Fibroblast of gingiva (primary cell): ENCODE data around the gene GABARAP.
A peak's percentile ranks its signal among the peaks of the same experiment; 100 is the strongest.

ENCODE experiments used
- DNase-seq: peaks from one replicate; pipeline ENCODE4 v3.0.0-alpha.2; 2011; ENCODE audit warnings: low read depth

Gene GABARAP

GRCh38 chr17:7239091-7240027 lies 2.9 kb downstream of the GABARAP start, which contains the start of gene PHF23:
Gene PHF23 (minus strand): TSS chr17:7239457. CDS start chr17:7239279, 178 bp downstream.
- peak; percentile 99 for DNase-seq

DNA sequence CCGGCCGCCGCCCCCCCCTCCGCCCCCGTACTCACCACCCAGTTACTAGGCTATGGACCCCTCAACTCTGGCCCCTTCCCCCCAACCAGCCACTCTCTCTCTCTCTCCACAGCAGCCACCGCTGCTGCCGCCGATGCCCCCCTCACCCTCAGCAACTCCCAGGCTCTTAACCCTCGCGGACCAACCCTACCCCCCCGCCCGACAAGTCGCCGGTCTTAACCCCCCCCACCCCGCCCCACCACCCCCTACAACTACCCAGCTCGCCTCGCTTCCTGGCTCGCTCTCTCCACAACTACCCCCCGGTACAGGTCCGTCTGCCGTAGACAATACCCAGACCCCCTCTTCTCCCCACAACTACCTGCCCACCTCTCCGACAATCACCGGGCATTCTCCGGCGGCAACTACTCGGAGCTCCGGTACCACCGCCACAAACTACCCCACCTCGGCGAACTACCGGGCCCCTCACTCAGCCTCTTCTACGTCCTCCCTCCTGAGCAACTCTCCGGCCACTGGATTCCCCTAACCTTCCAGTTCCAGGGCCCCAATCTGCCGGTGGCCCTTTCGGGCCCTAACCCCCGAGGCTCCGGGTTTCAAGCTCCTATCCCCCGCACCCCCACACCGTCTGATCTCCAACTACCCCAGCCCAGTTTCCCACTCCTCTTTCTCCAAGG lies 3.7 kb downstream of the GABARAP start:
- DNase-seq, result peak; percentile 40

DNA sequence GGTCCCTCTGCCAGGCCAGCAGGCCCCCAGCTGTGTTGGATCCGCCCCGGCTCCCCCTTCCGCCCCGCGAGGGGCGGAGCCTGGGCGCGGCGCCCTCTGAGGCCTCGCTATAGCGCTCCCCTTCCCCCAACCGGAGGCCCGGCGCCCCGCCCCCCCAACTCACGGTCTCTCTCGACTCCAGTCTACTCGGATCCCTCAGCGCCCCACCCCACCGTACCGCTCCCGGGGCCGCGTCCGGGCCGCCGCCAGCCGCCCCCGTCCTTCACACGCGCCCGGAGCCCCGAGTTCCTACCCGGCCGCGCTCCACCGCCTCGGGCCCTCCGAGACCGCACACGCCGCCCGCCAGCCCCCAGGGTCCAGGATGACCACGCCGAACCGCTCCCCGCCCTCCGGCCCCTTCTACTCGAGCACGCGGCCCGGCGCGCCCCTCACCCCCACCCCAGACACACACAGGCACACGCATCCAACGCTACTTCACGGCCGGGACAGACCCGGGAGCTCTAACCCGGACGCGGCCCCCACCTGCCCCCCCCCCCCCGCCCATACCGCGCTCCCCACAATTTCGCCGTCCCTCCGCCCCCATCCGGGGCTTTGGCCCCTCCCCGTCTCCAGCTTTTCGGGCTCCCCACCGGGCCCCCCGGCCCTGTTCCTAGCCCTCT lies 4.4 kb downstream of the GABARAP start:
- DNase-seq, result peak; percentile 64

- no peak for DNase-seq
Observed at GRCh38 chr17:7237266-7237760, 4.9 kb downstream of the GABARAP start.

DNA sequence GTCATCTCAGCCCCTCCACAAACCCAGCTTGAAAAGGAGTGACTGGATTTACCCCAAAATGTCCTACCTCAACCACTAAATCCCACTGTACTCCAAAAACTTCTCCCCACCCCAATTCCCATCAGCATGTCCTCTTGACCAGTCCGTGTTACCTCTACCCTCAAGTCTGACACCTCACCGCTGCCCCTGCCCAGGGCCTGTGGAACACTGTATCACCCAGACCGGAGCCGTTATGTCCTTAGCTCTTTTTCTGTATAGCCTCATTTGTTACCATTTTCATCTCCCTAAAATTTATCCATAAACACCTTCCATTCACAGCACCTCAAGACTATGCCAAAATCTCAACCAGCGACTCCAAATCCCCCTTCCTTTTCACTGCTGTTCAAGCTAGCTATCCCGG lies 5.4 kb downstream of the GABARAP start:
- no peak for DNase-seq

DNA sequence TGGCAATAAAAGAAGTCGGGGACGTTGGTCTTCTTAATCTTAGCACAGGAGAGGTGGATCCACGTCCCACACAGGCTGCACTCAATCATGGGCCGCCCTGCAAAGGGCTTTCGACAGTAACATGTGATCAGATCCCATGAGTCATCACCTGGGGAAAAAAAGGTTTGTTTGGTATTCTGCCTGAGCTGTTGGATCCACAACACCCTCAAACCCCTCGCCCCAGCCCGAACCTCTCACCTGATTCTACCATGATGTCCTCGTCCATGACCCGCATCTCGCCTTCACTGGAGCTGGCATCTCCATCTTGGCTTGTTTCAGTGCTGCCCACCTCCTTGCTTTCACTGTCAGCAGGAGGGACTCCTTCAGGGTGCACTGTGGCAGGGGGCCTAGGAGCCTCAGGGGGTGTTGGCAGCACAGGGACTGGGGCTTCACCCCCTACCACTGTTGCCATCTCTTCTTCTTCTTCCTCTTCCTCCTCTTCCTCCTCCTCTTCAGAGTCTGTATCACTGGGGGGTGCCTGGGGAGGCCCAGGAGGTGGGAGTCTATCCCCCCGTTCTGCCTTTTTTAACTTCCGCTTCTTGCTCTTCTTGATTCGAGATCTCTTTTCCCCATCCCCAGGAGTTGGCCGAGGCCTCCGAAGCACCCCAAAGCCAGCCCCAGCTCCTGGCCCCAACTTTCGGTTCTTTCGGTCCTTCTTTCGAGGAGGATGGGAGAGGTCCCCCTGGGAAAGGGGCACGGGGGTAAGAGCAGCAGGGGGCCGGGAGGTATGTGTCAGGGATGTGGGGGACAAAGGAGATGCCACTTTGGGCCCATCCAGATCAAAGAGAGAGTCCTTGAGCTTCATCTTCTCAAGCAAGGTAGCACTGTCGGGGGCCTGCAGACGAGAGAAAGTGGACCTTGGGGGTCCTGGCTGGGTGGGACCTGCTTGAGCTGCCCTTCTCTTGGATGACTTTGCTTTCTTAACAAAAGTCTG lies 6.3 kb downstream of the GABARAP start:
- DNase-seq, result no peak

DNA sequence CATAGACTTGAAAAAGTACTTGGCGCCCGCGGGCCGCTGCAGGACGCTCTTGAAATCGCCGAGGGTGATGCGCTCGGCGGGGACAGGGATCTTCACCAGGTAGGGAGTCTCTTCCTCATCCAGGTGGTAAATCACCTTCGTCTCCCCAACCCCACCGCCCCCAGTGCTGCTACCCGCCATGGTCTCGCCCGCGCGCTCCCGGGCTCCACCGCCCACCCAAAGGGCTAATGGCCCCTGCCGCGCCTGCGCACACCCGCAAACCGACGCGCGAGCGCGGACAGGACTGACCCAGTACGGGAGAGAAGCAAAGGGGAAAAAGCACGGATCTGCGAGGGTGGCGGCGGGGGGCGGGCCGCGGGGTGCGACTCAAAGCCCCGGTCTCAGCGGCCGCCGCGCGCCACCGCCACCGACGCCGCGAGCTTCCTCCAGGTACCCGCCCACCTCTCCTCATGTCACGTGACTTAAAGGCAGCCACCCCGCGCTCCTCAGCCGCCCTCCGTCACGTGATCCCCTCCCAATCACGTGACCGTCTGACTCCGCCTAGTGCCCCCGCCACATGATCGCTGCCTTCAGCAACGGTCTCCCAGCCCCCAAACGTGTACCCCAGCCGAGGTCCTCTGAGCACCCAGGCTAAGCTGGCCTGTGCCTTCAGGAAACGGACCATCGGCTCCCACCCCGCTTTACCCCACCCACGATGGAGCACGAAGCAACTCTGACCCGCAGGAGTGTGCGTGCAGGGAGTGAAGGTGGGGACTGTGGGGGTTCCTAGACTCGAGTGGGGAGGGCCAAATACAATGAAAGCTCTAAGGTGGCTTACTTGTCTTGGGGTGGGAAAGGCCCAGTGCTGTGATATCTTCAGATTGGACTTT lies 7.9 kb downstream of the GABARAP start, which contains the start of gene DVL2:
TSS of gene DVL2 (minus strand) at position 435 of the 869 bp plus-strand sequence. CDS start at position 180, 255 bp downstream.
- peak; percentile 95 for DNase-seq

DNA sequence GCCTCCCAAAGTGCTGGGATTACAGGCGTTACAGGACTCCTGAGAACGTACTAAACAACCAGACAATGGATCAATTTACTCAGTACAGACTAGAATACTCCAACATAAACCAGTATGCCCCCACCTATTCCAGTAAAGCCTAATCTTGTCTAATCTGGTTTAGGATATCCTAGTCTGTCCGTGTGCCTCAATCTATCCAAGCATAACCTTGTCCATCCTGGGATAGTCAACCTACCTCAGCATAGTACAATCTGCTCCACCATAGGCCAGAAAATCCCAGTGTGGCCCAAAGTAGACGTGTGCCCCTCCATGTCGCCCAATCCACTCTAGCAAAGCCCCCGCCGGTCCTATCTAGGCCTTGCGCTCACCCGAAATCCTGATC lies 8.6 kb downstream of the GABARAP start:
- no peak for DNase-seq

DNA sequence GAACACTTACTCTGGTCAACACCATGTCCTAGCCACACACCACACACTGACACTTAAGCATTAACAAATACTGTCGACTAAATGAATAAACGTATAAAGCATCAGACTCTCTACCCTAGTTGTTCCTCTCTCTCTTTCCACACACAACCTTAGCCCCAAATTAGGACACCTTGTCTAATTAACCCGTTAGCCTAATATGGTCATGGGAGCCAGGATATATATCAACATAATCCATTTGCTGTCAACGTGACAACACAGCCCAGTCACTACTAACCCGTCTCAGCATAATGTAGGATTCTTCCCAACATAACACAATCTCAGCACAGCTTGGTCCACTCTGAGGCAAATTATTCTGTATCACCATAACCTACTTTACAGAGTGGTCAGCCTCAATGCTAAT lies 10.1 kb downstream of the GABARAP start:
- no peak for DNase-seq

DNA sequence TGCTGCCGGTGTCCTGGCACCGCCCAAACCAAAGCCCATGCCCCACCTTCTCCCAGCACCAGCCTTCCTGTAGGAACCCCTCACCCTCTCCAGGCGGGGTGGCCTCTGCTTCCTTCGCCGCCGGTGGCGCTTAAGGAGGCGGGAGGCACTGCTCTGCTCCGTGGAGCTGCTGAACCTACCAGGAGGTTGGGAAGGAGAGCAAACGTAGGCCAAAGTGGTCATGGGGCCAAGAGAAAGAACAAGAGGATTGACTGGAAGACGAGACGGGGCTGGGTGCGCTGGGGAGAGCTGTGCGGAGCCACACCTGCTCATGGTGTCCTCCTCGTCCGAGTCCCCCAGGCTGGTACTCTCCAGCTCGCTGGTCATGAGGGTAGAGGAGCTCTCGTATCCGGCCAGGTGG lies 12.7 kb downstream of the GABARAP start:
- no peak for DNase-seq

DNA sequence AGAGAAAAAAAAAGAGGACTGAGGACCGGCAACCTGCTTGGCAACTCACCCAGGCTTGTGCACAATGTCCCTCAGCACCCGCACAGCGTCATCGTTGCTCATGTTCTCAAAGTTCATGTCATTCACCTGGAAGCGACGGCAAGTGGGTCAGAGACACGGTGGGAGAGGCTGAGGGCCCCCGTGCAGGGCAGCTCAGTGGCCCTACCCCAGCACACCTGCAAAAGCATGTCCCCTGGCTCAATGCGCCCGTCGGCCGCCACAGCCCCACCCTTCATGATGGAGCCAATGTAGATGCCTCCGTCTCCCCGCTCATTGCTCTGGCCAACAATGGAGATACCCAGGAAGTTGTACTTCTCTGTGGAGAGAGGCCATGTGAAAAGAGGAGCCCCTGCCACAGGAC lies 13.3 kb downstream of the GABARAP start:
- DNase-seq, result no peak

DNA sequence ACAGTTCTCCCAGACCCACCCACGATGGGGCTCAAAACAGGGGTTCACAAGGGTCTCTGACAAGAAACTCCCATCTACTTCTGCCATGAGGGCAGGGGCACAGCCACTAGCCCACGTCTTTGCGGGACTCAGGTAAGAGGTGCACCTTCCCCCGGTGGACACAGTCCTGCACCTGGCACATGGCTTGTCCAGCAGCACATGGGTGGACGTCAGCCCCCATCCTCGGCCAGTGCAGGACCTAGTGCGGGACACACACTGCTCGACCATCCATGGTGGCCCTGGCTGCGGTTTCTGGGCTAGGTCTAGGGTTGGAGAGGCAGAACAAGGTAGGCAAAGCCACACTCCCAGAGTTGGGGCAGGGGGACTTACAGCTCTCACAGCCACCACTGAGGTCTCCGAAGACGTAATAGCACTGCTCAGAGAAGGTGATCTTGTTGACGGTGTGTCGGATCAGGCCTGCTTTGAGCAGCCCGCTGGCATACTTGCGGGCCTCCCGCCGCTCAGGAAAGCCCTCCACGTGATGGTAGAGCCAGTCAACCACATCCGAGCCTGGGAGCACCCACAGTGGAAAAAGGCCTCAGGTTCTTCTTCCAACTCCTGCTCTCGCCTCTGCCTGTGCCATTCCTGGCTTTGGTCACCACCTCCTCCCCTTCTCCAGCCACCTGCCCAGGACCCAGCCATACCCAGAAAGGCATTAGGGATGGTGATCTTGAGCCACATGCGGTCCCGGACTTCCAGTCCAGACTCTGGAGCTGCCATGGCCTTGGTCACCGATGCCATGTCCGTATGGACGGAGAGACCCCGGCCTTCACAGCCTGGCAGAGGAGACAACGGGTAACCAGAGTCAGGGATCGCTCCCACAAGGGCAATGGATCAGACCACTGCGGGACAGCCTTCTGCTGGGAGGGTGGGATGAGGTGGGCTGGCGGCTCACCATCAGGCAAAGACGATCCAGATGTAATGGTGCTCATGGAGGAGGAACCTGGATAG lies 15.2 kb downstream of the GABARAP start:
- DNase-seq, result no peak

- DNase-seq, result no peak
Observed at GRCh38 chr17:7225711-7226331, 16.4 kb downstream of the GABARAP start.

GRCh38 chr17:7224661-7225111 lies 17.6 kb downstream of the GABARAP start:
- DNase-seq, result no peak

DNA sequence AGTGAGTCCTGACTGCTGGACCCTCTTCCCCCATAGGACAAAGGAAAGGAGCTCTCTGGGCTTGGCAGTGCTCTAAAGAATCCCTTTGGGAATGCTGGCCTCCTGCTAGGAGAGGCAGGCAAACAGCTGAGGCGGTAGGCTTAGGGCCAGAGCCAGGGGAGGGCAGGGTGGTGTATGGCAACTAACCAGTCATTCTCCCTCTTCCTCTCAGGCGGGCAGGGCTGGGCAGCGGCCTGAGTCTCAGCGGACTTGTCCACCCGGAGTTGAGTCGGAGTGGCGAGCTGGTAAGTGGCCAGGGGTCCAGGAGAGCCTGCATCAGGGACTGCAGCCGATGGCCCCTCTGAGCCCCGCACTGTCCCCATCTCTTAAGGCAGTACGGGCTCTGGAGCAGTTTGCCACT lies 18.1 kb downstream of the GABARAP start:
- peak; percentile 37 for DNase-seq

GRCh38 chr17:7223375-7223774 lies 18.9 kb downstream of the GABARAP start:
- no peak for DNase-seq

- DNase-seq, result no peak
Observed at GRCh38 chr17:7222972-7223292, 19.3 kb downstream of the GABARAP start.
